Peyer's patch (tissue), 4 donors: ENCODE measurements around the gene PAN3.

Source experiments
- CTCF ChIP-seq, 6 experiments: fragments of 450-650 bp in 4 of 6; fragments of 200-600 bp in 2 of 6; sonication (generic) in 1 of 6; IDR thresholded peaks; one replicate each; pipeline ENCODE4 v1.5.1; 2017 to 2019; ENCODE audit warnings: antibody characterized with exemption in 6 of 6, mild to moderate bottlenecking in 3 of 6, moderate library complexity in 1 of 6
- POLR2A ChIP-seq, 2 donors: fragments of 450-650 bp; IDR thresholded peaks; one replicate each; pipeline ENCODE4 v1.5.1; 2017; ENCODE audit warnings: antibody characterized with exemption in 2 of 2, mild to moderate bottlenecking in 2 of 2, moderate library complexity in 2 of 2

GRCh38 chr13:28120317-28120716, 18.0 kb upstream of the PAN3 start:
- TF ChIP-seq CTCF (IDR thresholded peaks at IDR 0.05) (no peak), POLR2A (IDR thresholded peaks at IDR 0.05) (no peak)
